Iris pigment epithelial cell (primary cell): Measurements from ENCODE around the gene FAM3B.

ENCODE experiments used
- DNase-seq: peaks from one replicate; pipeline ENCODE4 v3.0.0-alpha.2; 2011; ENCODE audit warnings: low read depth

FAM3B gene

DNA sequence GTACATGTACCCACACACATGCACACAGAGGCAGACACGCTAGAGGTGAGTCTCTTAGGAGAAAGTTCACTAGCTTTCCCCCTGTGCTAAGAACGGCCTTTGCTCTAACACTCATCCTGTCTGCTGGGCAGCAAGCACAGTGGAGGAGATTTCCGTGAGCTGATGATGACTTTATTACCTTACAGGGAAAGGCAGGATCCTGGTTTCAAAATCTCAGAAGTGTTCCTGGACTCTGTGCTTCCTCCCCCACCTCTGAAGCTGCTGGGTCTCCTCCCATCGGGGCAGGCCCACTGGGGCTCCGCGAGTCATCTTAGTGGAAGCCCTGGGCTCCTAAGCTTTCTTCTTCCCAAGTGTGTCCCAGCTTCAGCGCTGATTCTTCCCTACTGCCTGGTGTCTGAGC lies 2.7 kb downstream of the FAM3B start:
- DNase-seq: no peak

DNA sequence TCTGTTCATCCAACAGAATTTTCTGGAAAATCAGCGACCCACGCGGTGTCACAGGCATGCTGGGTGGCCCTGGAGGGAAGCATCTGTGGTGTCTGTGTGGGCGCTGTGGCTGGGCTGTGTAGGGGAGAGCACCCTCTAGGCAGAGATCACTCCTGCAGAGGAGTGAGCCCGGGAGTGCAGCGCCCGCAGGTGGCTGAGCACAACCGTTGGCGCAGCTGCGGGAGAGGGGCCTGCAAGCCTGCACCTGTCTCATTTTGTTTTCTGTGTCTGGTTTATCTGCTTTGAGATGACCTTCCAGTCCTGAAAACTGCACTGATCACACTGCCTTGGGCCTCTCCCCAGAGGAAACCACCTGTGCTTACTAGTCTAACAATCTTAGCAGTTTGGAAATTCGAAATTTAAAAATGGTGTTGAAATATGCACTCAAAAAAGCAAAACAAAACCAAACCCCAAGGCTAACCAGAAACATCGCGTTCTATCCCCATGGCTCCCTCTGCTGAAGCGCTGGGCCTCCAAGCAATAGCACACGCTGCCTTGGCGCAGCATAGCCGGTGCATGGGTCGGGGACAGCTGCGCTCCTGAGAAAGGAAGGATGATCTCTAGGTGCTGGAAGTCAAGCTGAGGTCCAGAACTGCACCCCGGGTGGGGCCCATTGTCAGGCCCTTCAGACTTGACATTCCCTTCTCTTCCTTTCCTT lies 4.8 kb downstream of the FAM3B start:
- no peak for DNase-seq

DNA sequence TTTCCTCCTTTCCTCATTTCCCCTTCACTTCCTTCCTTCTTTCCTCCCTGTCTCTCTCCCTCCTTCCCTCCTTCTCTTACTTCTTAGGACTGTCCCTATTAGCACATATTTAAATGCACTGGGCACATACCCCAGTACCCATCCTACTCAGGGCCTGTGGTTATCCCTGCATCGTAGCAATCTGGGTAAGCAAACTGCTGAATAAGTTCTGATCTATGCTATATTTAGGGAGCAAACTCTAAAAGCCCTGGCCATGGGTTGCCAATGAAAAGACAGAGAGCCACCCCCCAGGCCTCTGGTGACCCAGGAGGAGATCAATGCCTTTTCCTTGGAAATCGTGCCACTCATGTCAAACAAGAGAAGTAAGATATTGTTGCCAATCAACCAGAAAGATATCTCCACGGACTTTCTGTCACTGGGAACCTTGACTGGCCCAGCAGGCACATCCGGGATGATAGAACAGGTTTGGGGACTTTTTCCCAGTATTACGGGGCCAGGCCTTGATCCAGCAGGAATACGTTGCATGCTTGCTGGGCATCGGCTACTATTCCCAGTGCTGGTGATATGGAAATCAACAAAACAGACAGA lies 5.4 kb downstream of the FAM3B start:
- DNase-seq: no peak

DNA sequence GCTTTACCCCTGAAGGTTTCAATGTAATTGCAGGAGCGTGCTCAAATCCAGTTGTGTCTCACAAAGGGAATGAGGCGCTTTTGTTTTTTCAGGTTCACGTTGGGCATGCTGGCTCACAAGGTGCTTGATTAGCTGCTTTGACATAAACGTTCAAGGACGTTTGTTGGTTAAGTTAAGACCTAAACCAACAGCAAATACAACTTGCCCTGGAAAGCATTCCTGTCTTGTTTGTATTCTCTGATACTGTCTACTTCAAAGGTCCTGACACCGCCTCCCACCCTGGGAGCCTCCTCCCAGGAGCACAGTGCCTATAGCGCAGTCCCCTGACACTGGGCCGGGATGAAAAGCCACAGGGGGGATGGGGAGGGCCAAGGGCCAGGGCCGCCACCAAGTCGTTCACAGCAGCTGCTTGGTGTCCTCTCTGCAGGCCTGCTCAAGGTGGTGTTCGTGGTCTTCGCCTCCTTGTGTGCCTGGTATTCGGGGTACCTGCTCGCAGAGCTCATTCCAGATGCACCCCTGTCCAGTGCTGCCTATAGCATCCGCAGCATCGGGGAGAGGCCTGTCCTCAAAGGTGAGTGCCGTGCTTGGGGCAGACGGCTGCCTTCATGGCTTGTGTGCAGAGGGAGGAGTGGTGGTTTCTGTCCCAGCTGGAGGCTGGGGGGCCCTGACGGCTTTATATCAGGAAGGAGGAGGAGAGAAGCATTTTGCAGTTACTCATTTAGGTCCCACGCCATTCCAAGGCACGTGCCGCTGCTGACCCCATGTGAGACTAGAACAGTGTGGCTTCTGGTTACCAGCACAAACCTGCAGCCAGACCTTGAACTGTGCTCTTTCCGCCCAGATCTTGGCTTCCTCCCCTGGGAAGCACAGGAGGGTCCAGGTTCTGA lies 6.1 kb downstream of the FAM3B start:
- no peak for DNase-seq

- DNase-seq: no peak
Observed at GRCh38 chr21:41325138-41325912, 8.7 kb downstream of the FAM3B start.

DNA sequence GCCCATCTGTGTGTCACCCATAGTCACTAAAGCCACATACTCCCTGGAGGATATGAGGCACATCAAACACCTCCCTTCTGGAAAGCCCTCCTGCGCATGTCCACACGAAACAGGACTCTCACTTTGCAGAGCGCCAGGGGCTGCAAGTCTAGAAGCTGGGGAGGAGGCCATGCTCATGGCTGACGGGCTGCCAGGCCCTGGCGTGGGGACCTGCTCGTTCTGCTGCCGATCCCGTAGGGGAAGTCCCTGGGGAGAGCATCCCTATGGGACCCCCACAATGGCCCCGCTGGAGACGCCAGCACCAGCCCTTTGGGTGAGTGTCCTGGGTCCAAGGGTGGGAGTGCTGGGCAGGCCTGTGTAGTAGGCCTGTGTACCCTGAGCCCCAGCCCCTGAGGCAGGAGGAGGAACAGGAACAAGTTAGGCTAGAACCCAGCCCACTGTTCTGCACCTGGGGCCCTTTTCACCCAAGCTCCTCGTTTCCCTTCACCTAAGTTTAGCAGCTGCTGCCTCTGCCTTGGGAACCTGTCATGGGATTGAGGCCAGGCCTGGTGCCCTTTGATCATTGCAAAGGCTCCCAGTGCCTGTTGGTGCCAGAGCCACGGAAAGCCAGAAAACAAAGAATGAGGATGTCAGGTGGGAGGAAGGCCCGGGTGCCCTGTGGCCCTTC lies 9.9 kb downstream of the FAM3B start:
- DNase-seq: no peak

- DNase-seq: no peak
Observed at GRCh38 chr21:41327753-41328152, 11.2 kb downstream of the FAM3B start.

DNA sequence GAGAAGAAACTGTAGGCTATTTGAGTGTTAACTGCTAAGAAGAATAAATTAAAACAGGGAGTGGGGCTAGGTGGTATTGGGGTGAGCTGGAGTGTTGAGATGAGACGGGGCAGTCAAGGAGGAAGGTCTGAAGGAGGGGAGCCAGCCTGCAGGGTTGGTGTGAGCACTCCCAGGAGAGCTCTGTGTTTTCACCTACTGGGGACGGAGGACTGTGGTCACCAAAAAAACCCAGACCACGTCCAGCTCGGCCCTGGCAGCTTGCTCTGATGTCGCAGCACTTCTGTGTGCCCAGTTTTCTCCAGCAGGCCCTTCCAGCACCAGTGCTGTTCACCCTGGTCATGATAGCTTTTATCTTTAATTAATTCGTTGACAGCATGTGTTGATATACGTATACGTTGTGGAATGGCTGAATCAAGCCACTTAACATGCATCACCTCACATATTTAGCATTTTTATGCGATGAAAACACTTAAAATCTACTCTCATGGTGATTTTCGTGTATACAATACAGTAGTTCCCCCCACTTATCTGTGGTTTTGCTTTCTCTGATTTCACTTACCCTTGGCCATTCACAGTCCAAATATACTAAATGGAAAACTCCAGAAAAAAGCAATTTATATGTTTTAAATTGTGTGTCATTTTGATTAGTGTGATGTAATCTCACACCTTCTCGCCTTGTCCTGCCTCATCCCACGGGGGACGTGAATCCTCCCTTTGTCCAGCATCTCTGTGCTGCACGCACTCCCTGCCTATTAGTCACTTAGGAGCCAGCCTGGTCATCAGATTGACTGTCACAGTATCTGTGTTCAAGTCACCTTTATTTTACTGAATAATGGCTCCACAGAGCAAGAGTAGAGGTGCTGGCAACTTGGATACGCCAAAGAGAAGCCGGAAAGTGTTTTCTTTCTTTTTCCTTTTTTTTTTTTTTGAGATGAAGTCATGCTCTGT lies 12.3 kb downstream of the FAM3B start:
- no peak for DNase-seq

GRCh38 chr21:41333752-41334151 lies 17.2 kb downstream of the FAM3B start:
- no peak for DNase-seq

GRCh38 chr21:41337515-41337914 lies 20.9 kb downstream of the FAM3B start:
- no peak for DNase-seq

GRCh38 chr21:41338455-41338854 lies 21.9 kb downstream of the FAM3B start:
- DNase-seq: no peak

- no peak for DNase-seq
Observed at GRCh38 chr21:41342035-41342434, 25.4 kb downstream of the FAM3B start.

GRCh38 chr21:41344146-41344545 lies 27.5 kb downstream of the FAM3B start:
- no peak for DNase-seq

DNA sequence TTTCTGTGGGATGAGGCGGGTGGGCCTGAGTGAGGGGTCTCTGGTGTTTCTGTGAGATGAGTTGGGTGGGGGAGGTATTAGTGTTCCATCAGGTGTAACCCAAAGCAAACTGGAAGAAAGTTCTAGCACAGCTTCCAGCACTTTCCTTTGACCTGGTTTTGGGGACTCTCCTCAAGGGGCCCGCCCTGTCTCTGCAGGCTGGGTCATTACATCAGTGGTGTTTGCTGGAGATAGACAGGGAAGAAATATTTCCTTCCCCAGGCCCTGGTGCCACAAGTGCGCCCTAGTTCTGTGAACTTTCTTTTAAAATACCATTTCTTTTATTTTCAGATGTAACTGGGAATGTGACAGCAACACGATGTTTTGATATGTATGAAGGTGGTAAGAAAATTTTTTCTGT lies 28.8 kb downstream of the FAM3B start:
- DNase-seq: no peak

GRCh38 chr21:41345934-41346685 lies 29.5 kb downstream of the FAM3B start:
- DNase-seq: no peak

DNA sequence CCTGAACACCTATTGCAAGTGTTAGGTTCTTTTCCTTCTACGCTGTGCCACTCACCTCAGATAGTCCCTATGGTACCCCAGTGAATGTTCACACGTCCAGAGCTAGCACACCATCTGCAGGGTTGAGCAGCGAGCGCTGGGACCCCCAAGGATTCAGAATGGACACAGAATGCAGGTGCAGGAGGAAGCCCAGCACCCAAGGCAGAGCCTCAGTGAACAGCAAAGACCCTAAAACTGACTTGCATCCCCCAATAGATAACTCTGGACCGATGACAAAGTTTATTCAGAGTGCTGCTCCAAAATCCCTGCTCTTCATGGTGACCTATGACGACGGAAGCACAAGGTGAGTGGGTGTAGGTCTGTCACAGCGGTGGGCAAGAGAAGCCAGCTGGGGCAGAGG lies 30.2 kb downstream of the FAM3B start:
- DNase-seq: no peak

GRCh38 chr21:41348434-41348833 lies 31.8 kb downstream of the FAM3B start:
- DNase-seq: no peak

DNA sequence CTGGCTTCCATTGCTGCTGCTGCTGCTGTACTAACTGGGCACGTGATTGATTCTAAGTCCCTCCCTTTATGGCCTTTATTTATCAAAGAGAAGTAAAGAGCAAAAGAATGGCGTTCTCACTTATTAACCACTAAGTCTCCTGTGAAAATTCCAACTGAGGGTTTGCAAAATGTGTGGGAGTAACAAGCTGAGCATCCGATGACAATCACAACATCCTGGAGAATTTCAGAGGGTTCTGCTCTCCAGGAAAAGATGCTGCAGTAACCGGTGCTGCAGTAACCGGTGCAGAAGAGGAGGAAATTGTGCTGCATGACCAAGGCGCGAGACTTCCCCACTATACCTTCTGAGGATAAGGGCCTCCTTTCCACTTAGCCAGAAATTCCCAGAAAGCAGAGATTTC lies 32.5 kb downstream of the FAM3B start:
- DNase-seq: no peak

DNA sequence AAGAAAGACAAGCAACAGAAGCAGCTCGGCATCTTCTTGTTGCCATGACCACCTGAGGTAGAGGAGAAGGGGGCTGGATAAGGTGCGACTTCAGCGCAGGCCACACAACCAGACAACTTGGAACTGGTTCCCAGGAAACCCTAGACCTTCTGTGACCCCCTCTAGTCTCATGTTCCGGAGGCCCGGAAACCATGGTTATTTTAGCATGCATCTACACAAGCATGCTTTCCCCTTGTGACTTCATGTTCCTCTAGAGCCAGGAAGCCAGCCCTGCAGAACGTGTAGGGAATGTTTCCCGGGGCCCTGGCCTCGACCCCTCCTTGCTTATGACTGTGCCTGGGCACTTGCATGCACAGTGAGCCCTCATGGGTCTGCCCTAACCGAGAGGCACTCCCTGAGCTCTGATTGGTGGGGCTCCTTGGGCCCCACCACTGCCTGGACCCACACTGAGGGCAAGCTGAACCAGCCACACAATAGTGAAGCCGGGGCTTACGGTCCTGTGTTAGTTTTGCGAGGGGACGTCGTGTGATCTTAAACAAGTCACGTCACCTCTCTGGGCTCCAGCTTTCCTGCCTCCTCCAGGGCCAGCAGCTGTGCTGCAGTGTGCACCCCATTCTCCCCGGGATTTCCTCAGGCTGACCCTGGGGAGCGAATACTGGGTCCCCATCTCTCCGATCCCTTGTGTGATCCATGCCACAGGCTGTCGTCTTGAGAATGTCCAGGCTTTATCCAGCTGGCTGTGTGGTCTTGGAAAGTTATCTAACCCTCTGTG lies 33.2 kb downstream of the FAM3B start:
- no peak for DNase-seq
